CD4-positive, alpha-beta T cell (primary cell): ENCODE data around the gene TTC28. TPM values are rescaled to one million over a fixed set of nuclear protein-coding genes. Genes with fewer than 3 reads are reported as not detected.

Experiments
- ATAC-seq: fragments of 200-7000 bp; cut with Tn5 transposase; one replicate; pipeline ENCODE4 v1.10.0; 2022; ENCODE audit warnings: mild to moderate bottlenecking; ENCODE audit not compliant: poor library complexity
- CTCF ChIA-PET: fragments of 350-600 bp; sonication (Branson Sonifier 250); formaldehyde crosslinking; loops from one replicate; lab custom pipeline; 2021; ENCODE audit warnings: antibody characterized with exemption, inconsistent platforms; lab: Charles Lee
- POLR2A ChIA-PET: fragments of 350-600 bp; sonication (Branson Sonifier 250); formaldehyde crosslinking; loops from one replicate; lab custom pipeline; 2021; ENCODE audit warnings: antibody characterized with exemption, inconsistent platforms; lab: Charles Lee
- DNase-seq, 14 experiments: peaks; one replicate each; pipeline ENCODE4 v3.0.0-alpha.2; 2013 to 2020; ENCODE audit warnings: mixed read lengths in 2 of 14
- H3K27ac ChIP-seq, 2 donors: one replicate each; pipeline versions ENCODE4 v1.5.1 to v1.7.0; 2013; ENCODE audit warnings: low read length in 2 of 2, low read depth in 1 of 2, mild to moderate bottlenecking in 1 of 2
- H3K27me3 ChIP-seq, 2 experiments: 1 replicate in 1 of 2; 2 replicates in 1 of 2; pipeline versions ENCODE4 v1.6.1 to v1.7.0; 2013; ENCODE audit warnings: low read length in 2 of 2, control low read depth in 1 of 2, mild to moderate bottlenecking in 1 of 2, moderate library complexity in 1 of 2; ENCODE audit not compliant: insufficient read depth in 2 of 2, control insufficient read depth in 1 of 2
- H3K36me3 ChIP-seq: one replicate; pipeline ENCODE4 v1.6.1; 2013; ENCODE audit warnings: low read length, control low read depth; ENCODE audit not compliant: insufficient read depth
- H3K4me1 ChIP-seq: one replicate; pipeline ENCODE4 v1.6.1; 2013; ENCODE audit warnings: low read length, control low read depth; ENCODE audit not compliant: insufficient read depth
- H3K4me3 ChIP-seq: one replicate; pipeline ENCODE4 v1.5.1; 2013; ENCODE audit warnings: mild to moderate bottlenecking, low read length, moderate library complexity
- H3K9me3 ChIP-seq, 2 experiments: 1 replicate in 1 of 2; 2 replicates in 1 of 2; pipeline versions ENCODE4 v1.6.1 to v1.7.0; 2013; ENCODE audit warnings: low read length in 2 of 2, mild to moderate bottlenecking in 2 of 2, control low read depth in 1 of 2, moderate library complexity in 1 of 2; ENCODE audit not compliant: control insufficient read depth in 1 of 2, insufficient read depth in 1 of 2
- H3K27ac Mint-ChIP-seq: one replicate; pipeline ENCODE4 v1.8.0; 2020; ENCODE audit warnings: mixed read lengths
- H3K27me3 Mint-ChIP-seq: one replicate; pipeline ENCODE4 v1.8.0; 2021; ENCODE audit warnings: mixed read lengths
- H3K36me3 Mint-ChIP-seq: one replicate; pipeline ENCODE4 v1.8.0; 2021; ENCODE audit warnings: low read depth, mixed read lengths
- H3K4me1 Mint-ChIP-seq: one replicate; pipeline ENCODE4 v1.8.0; 2021; ENCODE audit warnings: low read depth, mixed read lengths
- H3K4me3 Mint-ChIP-seq: one replicate; pipeline ENCODE4 v1.8.0; 2020; ENCODE audit warnings: mild to moderate bottlenecking, mixed read lengths
- H3K9me3 Mint-ChIP-seq: one replicate; pipeline ENCODE4 v1.8.0; 2020; ENCODE audit warnings: mixed read lengths
- intact Hi-C, 2 experiments: fragments of 100-400 bp; cut with DNase I in 1 of 2; cut with micrococcal nuclease in 1 of 2; formaldehyde crosslinking; loops; one replicate each; pipeline versions ENCODE4 v1.15.1 to v1.9.0; 2023 to 2025; cut with DNase I, micrococcal nuclease
- total RNA-seq, 174 experiments: library from RNA in 2 of 174; stranded (reverse) in 2 of 174; gene quantifications; one replicate each; pipeline ENCODE4 v1.2.3 and lab custom pipeline; 2021 to 2026
- TF ChIP-seq, protein P1 (sequence below): fragments of 200-600 bp; IDR thresholded peaks from one replicate; pipeline ENCODE4 v1.8.0; 2022; ENCODE audit warnings: antibody characterized with exemption, mild to moderate bottlenecking

The TTC28 gene
- total RNA-seq, 2 experiments from 2014 or later: 4.6 to 5.7 TPM

DNA sequence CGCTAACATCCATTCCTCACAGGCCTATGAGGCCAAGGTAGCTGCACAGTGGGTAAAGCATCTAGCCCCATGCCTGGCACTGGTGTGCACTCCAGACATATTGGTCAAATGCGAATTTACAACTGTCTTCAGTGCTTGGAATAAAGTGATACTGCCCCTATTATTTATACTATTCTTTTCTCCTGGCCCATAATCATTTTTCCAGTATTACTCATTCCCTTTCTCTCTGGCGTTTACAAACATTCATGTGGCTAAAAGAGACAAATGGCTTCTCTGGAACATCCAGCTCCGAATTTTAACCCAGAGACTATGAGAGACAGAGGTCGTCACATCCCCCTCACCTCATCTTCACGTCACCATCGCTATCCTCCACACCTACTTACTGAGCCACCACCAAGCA, 673.4 kb downstream of the TTC28 start:
- DNase-seq (no peak), ATAC-seq (no peak)
- Mint-ChIP-seq H3K27me3 (no peaks in the 10 kb centered on the region), H3K27ac (no peak overlapping the region), H3K4me3 (no peak overlapping the region), H3K36me3 (no peaks in the 10 kb centered on the region), H3K4me1 (no peaks in the 10 kb centered on the region), H3K9me3 (no peaks in the 10 kb centered on the region)
- H3K4me1 ChIP-seq: no peaks in the 10 kb centered on the region
- no peaks in the 10 kb centered on the region for H3K9me3 ChIP-seq
- H3K27me3 ChIP-seq: no peaks in the 10 kb centered on the region
- no peak overlapping the region for H3K27ac ChIP-seq
- intact Hi-C loops: no loop called here
- ChIA-PET POLR2A (no interaction called here), CTCF (no interaction called here)
- no peak overlapping the region for H3K4me3 ChIP-seq
- H3K36me3 ChIP-seq: no peaks in the 10 kb centered on the region
- TF ChIP-seq, protein P1, sequence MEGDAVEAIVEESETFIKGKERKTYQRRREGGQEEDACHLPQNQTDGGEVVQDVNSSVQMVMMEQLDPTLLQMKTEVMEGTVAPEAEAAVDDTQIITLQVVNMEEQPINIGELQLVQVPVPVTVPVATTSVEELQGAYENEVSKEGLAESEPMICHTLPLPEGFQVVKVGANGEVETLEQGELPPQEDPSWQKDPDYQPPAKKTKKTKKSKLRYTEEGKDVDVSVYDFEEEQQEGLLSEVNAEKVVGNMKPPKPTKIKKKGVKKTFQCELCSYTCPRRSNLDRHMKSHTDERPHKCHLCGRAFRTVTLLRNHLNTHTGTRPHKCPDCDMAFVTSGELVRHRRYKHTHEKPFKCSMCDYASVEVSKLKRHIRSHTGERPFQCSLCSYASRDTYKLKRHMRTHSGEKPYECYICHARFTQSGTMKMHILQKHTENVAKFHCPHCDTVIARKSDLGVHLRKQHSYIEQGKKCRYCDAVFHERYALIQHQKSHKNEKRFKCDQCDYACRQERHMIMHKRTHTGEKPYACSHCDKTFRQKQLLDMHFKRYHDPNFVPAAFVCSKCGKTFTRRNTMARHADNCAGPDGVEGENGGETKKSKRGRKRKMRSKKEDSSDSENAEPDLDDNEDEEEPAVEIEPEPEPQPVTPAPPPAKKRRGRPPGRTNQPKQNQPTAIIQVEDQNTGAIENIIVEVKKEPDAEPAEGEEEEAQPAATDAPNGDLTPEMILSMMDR: no peak

DNA sequence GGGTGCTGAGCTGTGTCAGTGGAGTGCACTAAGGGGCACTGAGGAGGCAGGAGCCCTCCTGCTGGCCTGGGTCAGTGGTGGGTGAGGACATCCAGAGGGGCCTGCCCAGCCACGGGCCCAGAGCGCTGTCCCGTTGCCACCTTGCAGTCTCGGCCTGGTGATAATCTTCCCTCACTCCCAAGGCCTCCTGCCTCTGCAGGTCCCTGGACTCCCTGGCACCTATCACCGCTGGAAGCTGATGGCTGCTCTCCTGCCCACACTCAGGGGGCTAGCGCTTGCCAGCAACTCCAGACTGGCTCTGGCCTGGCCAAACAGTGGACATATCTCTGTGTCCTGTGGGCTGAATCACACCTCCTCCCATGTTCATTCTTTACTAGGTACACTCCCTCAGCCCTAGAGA, 674.1 kb downstream of the TTC28 start:
- TF ChIP-seq, protein P1: no peak
- Histone ChIP-seq H3K27ac (no peak overlapping the region), H3K4me3 (no peak overlapping the region), H3K4me1 (no peaks in the 10 kb centered on the region), H3K36me3 (no peaks in the 10 kb centered on the region), H3K9me3 (no peaks in the 10 kb centered on the region), H3K27me3 (no peaks in the 10 kb centered on the region)
- intact Hi-C loops: no loop called here
- no peaks in the 10 kb centered on the region for H3K36me3 Mint-ChIP-seq
- no peak for ATAC-seq
- no peaks in the 10 kb centered on the region for H3K4me1 Mint-ChIP-seq
- POLR2A ChIA-PET: no interaction called here
- H3K4me3 Mint-ChIP-seq: no peak overlapping the region
- no peaks in the 10 kb centered on the region for H3K27me3 Mint-ChIP-seq
- H3K9me3 Mint-ChIP-seq: no peaks in the 10 kb centered on the region
- H3K27ac Mint-ChIP-seq: no peak overlapping the region
- CTCF ChIA-PET: no interaction called here
- no peak for DNase-seq

DNA sequence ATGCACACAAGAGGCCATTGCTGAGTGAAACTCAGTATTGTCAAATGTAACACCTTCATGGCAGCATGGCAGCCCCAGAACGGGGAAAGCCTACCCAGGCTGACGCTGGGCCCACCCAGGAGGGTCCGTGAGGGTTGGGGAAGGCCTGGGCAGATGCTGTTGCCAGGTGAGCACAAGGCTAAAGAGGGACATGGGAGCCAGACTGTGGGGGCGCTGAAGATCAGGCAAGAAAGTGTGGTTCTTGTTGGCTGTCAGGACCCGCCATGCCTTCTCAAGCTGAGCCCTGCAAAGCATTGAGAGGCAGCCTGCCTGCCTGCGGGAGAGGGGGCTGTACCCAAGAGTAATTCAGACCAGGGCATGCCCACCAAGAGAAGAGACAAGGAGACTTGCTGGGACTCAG, 675.6 kb downstream of the TTC28 start:
- Histone ChIP-seq H3K9me3 (no peaks in the 10 kb centered on the region), H3K27me3 (no peaks in the 10 kb centered on the region), H3K36me3 (no peaks in the 10 kb centered on the region), H3K27ac (no peak overlapping the region), H3K4me1 (no peaks in the 10 kb centered on the region), H3K4me3 (no peak overlapping the region)
- DNase-seq (no peak), ATAC-seq (no peak)
- H3K4me1 Mint-ChIP-seq: no peaks in the 10 kb centered on the region
- H3K9me3 Mint-ChIP-seq: no peaks in the 10 kb centered on the region
- H3K27me3 Mint-ChIP-seq: no peaks in the 10 kb centered on the region
- no peak overlapping the region for H3K4me3 Mint-ChIP-seq
- TF ChIP-seq, protein P1: no peak
- ChIA-PET POLR2A (no interaction called here), CTCF (no interaction called here)
- intact Hi-C loops: no loop called here
- H3K27ac Mint-ChIP-seq: no peak overlapping the region
- no peaks in the 10 kb centered on the region for H3K36me3 Mint-ChIP-seq
